PC-3 (cell line): ENCODE results near the gene SOX6. TPM values are rescaled to one million over a fixed set of nuclear protein-coding genes. Genes with fewer than 3 reads are reported as not detected.

Experiments used
- ATAC-seq: fragments of 200-7000 bp; cut with Tn5 transposase; 2 replicates; pipeline ENCODE4 v1.9.1; 2020; ENCODE audit warnings: mild to moderate bottlenecking, moderate library complexity
- BruUV-seq: library from RNA; stranded (reverse); fragments of 400-500 nt; replicated peaks from 2 replicates; lab custom pipeline; 2021; lab: Mats Ljungman, UMichigan
- CTCF ChIA-PET: fragments of 300-600 bp; sonication (Branson Sonifier 250); formaldehyde crosslinking; loops from one replicate; lab custom pipeline; 2022; ENCODE audit warnings: antibody characterized with exemption; lab: Charles Lee
- POLR2A ChIA-PET: fragments of 300-600 bp; sonication (Branson Sonifier 250); formaldehyde crosslinking; loops from one replicate; lab custom pipeline; 2022; ENCODE audit warnings: antibody characterized with exemption; ENCODE audit not compliant: unreplicated experiment; lab: Charles Lee
- DNase-seq: peaks from one replicate; pipeline ENCODE4 v3.0.0-alpha.2; 2015
- H2AFZ ChIP-seq: fragments of 300-600 bp; sonication (generic); 2 replicates; pipeline ENCODE4 v1.6.0; 2016; ENCODE audit warnings: antibody characterized with exemption, low read length
- H3F3A ChIP-seq: fragments of 300-600 bp; sonication (generic); one replicate; pipeline ENCODE4 v1.6.0; 2017; ENCODE audit warnings: antibody characterized with exemption, low read length, control low read depth, mild to moderate bottlenecking; ENCODE audit not compliant: unreplicated experiment
- H3K27ac ChIP-seq: fragments of 300-600 bp; sonication (generic); 2 replicates; pipeline ENCODE4 v1.5.1; 2016; ENCODE audit warnings: mild to moderate bottlenecking, low read length
- H3K27me3 ChIP-seq: fragments of 300-600 bp; sonication (generic); 2 replicates; pipeline ENCODE4 v1.6.1; 2016; ENCODE audit warnings: low read length, mixed read lengths
- H3K36me3 ChIP-seq: fragments of 300-600 bp; sonication (generic); 2 replicates; pipeline ENCODE4 v1.6.1; 2016; ENCODE audit warnings: low read depth, mixed run types, low read length, mixed read lengths
- H3K4me1 ChIP-seq: fragments of 300-600 bp; sonication (generic); 2 replicates; pipeline ENCODE4 v1.5.1; 2016; ENCODE audit warnings: low read length; ENCODE audit not compliant: insufficient read depth
- H3K4me2 ChIP-seq: fragments of 300-600 bp; sonication (generic); 2 replicates; pipeline ENCODE4 v1.6.0; 2016; ENCODE audit warnings: low read length
- H3K4me3 ChIP-seq: fragments of 300-600 bp; sonication (generic); 2 replicates; pipeline ENCODE4 v1.5.1; 2016; ENCODE audit warnings: mild to moderate bottlenecking, low read length, mixed read lengths
- H3K79me2 ChIP-seq: fragments of 300-600 bp; sonication (generic); 2 replicates; pipeline ENCODE4 v1.6.1; 2017; ENCODE audit warnings: low read length, mixed read lengths
- H3K9ac ChIP-seq: fragments of 300-600 bp; sonication (generic); 2 replicates; pipeline ENCODE4 v1.6.0; 2016; ENCODE audit warnings: mild to moderate bottlenecking, low read length
- H3K9me2 ChIP-seq: fragments of 300-600 bp; sonication (generic); replicated peaks from 2 replicates; pipeline ENCODE4 v1.6.1; 2016; ENCODE audit warnings: mixed run types, low read length, mixed read lengths
- H3K9me3 ChIP-seq: fragments of 300-600 bp; sonication (generic); 2 replicates; pipeline ENCODE4 v1.6.1; 2016; ENCODE audit warnings: low read length, mixed read lengths
- H4K20me1 ChIP-seq: fragments of 300-600 bp; sonication (generic); 2 replicates; pipeline ENCODE4 v1.6.1; 2016; ENCODE audit warnings: low read length, mixed read lengths
- CTCF ChIP-seq: fragments of 300-600 bp; sonication (generic); conservative IDR thresholded peaks from 2 replicates; pipeline ENCODE4 v1.5.1; 2017; ENCODE audit warnings: antibody characterized with exemption, low read depth, mild to moderate bottlenecking, low read length
- EZH2 ChIP-seq: fragments of 300-600 bp; sonication (generic); IDR thresholded peaks from one replicate; pipeline ENCODE4 v1.6.1; 2017; ENCODE audit warnings: antibody characterized with exemption, mild to moderate bottlenecking, low read length; ENCODE audit not compliant: unreplicated experiment
- EZH2phosphoT487 ChIP-seq: fragments of 300-600 bp; sonication (generic); IDR thresholded peaks from 2 replicates; pipeline ENCODE4 v1.6.1; 2018; ENCODE audit warnings: mild to moderate bottlenecking, antibody characterized with exemption, low read length, borderline replicate concordance
- intact Hi-C: fragments of 100-400 bp; cut with micrococcal nuclease; formaldehyde crosslinking; loops from 2 replicates; pipeline ENCODE4 v1.9.0; 2023
- total RNA-seq: library from RNA; depleted of rRNA; stranded (reverse); fragments of >200 nt; gene quantifications from 2 replicates; pipeline ENCODE4 v1.2.3, GENCODE V29; 2014

SOX6 gene
- total RNA-seq, 1 experiment from 2014 or later = not detected

GRCh38 chr11:15975742-15976141 lies 380.6 kb downstream of the SOX6 start:
- Histone ChIP-seq H2AFZ (no peak overlapping the region), H3K4me1 (no peaks in the 10 kb centered on the region), H3K36me3 (no peaks in the 10 kb centered on the region), H3K79me2 (no peaks in the 10 kb centered on the region), H3K9me2 (no peaks in the 10 kb centered on the region), H3K9me3 (no peaks in the 10 kb centered on the region), H3K4me2 (no peak overlapping the region), H3K27ac (no peak overlapping the region), H4K20me1 (no peaks in the 10 kb centered on the region), H3F3A (no peaks in the 10 kb centered on the region), H3K4me3 (no peak overlapping the region), H3K27me3 (no peaks in the 10 kb centered on the region), H3K9ac (no peak overlapping the region)
- no TSS peak for BruUV-seq
- POLR2A ChIA-PET = no interaction called here
- ATAC-seq = no peak
- CTCF ChIA-PET = no interaction called here
- TF ChIP-seq EZH2 (no peak), EZH2phosphoT487 (no peak), CTCF (no peak)
- intact Hi-C loops = no loop called here
- no peak for DNase-seq

- no peaks in the 10 kb centered on the region for H4K20me1 ChIP-seq
- H3K36me3 ChIP-seq = no peaks in the 10 kb centered on the region
- CTCF ChIA-PET = no interaction called here
- H3K4me1 ChIP-seq = peaks cover 8% of the 10 kb centered on the region
- no TSS peak for BruUV-seq
- no peaks in the 10 kb centered on the region for H3F3A ChIP-seq
- H3K27ac ChIP-seq = no peak overlapping the region
- ATAC-seq (no peak), DNase-seq (no peak)
- POLR2A ChIA-PET = no interaction called here
- intact Hi-C loops = no loop called here
- no peaks in the 10 kb centered on the region for H3K9me3 ChIP-seq
- H2AFZ ChIP-seq = no peak overlapping the region
- no peak for TF ChIP-seq EZH2
- TF ChIP-seq CTCF = no peak
- TF ChIP-seq EZH2phosphoT487 = no peak
- H3K79me2 ChIP-seq = no peaks in the 10 kb centered on the region
- H3K9me2 ChIP-seq = no peaks in the 10 kb centered on the region
- H3K4me2 ChIP-seq = no peak overlapping the region
- no peaks in the 10 kb centered on the region for H3K27me3 ChIP-seq
- H3K4me3 ChIP-seq = no peak overlapping the region
- H3K9ac ChIP-seq = no peak overlapping the region
Observed at GRCh38 chr11:15972838-15973237, 383.5 kb downstream of the SOX6 start.

DNA sequence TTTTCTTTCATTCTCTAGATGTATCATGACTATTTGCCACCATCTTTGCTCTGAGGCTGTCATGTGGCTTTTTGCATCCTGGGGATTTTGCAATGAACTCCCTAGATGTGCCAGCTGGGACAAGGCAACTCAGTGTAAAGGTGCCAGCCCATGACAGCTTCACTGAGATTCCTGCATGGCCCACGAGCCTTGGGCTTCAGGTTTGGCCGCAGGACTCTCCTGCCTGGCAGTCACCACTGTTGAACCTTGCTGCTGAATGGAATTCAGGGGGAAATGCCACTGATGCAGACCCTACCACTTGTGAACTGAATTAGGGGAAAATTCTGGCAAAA lies 385.2 kb downstream of the SOX6 start:
- Histone ChIP-seq H3K4me2 (no peak overlapping the region), H3K9me3 (no peaks in the 10 kb centered on the region), H3K36me3 (no peaks in the 10 kb centered on the region), H3F3A (no peaks in the 10 kb centered on the region), H4K20me1 (no peaks in the 10 kb centered on the region), H3K79me2 (no peaks in the 10 kb centered on the region), H2AFZ (no peak overlapping the region), H3K27ac (no peak overlapping the region), H3K9me2 (no peaks in the 10 kb centered on the region), H3K4me3 (no peak overlapping the region), H3K4me1 (peaks cover 8% of the 10 kb centered on the region), H3K9ac (no peak overlapping the region), H3K27me3 (no peaks in the 10 kb centered on the region)
- intact Hi-C loops = no loop called here
- ChIA-PET CTCF (no interaction called here), POLR2A (no interaction called here)
- no TSS peak for BruUV-seq
- DNase-seq (no peak), ATAC-seq (no peak)
- TF ChIP-seq EZH2phosphoT487 = no peak
